ENCODE data around the gene CAPZB. TPM values are rescaled to one million over a fixed set of nuclear protein-coding genes. Genes with fewer than 3 reads are reported as not detected.

The CAPZB gene
- polyA plus RNA-seq, 2 of the 4 experiments (the other 2 are of a cell fraction), result 133 to 296 TPM

GRCh38 chr1:19326748-19327065 is 158.6 kb downstream of the CAPZB start:
- 96% methylated on average over 4 of the region's 6 CpGs for WGBS (ENCODE audit: missing lambda C conversion rate)

GRCh38 chr1:19325958-19326747 is 159.2 kb downstream of the CAPZB start:
- no peak for FAIRE-seq
- peak in 1 of 2 experiments; percentile 49; a peak in 3 of 6 replicates for ATAC-seq
- ChIA-PET CTCF (interaction anchor here (1.1 kb wide), 1 partner anchor 10 kb away, joined by 3 read pairs; no protein-coding TSS in a partner anchor), POLR2A (no interaction called here)
- TF ChIP-seq ZFP36 (IDR thresholded peaks at IDR 0.05; ENCODE audit: borderline replicate concordance, partially characterized antibody) (peak; percentile 28), TP53 (CRISPR knock-in tag; IDR thresholded peaks at IDR 0.05) (no peak)
- Histone ChIP-seq H3K4me2 (no peak overlapping the region), H3K4me3 (no peak overlapping the region), H3K9me3 (no peaks in the 10 kb centered on the region), H3K27ac (no peak overlapping the region), H3K4me1 (no peaks in the 10 kb centered on the region)
- no peak for DNase-seq (ENCODE audit: low read depth in 1 of 2, low spot score in 1 of 2)
- 90% methylated on average over 14 of the region's 32 CpGs for WGBS (ENCODE audit: missing lambda C conversion rate)

More at GRCh38 chr1:19326748-19327065, 158.6 kb downstream of the CAPZB start:
- CTCF ChIA-PET, result no interaction called here
- Histone ChIP-seq H3K4me1 (no peaks in the 10 kb centered on the region), H3K9me3 (no peaks in the 10 kb centered on the region), H3K4me3 (no peak overlapping the region), H3K4me2 (no peak overlapping the region), H3K27ac (no peak overlapping the region)
- DNase-seq (ENCODE audit: low read depth in 1 of 2, low spot score in 1 of 2), result no peak
- FAIRE-seq, result no peak
- POLR2A ChIA-PET, result no interaction called here
- no peak for ATAC-seq
- TF ChIP-seq RCOR1 (IDR thresholded peaks at IDR 0.05; ENCODE audit: low read depth, low read length), result no peak
- TF ChIP-seq SMC3 (IDR thresholded peaks at IDR 0.05), result no peak
- TF ChIP-seq EHF (CRISPR knock-in tag; IDR thresholded peaks at IDR 0.05), result no peak
- TF ChIP-seq RFX5 (IDR thresholded peaks at IDR 0.05), result no peak

GRCh38 chr1:19325368-19325957 is 159.9 kb downstream of the CAPZB start:
- TF ChIP-seq ATOH8 (CRISPR knock-in tag; IDR thresholded peaks at IDR 0.05; ENCODE audit: low read depth), result no peak
- no peak for TF ChIP-seq HEYL (CRISPR knock-in tag; IDR thresholded peaks at IDR 0.05)
- no peak for TF ChIP-seq HOXB5 (CRISPR knock-in tag; IDR thresholded peaks at IDR 0.05)
- TF ChIP-seq ZNF302 (CRISPR knock-in tag; IDR thresholded peaks at IDR 0.05), result no peak
- TF ChIP-seq NPAS2 (CRISPR knock-in tag; IDR thresholded peaks at IDR 0.05; ENCODE audit: borderline replicate concordance), result no peak
- TF ChIP-seq PHF8 (IDR thresholded peaks at IDR 0.05; ENCODE audit: borderline replicate concordance, low read depth), result no peak
- no peak for TF ChIP-seq HES2 (IDR thresholded peaks at IDR 0.05)
- no peak for TF ChIP-seq FOSB (CRISPR knock-in tag; IDR thresholded peaks at IDR 0.05)
- no peak for TF ChIP-seq RAD21 (conservative IDR thresholded peaks at IDR 0.05 in 1 of 2, IDR thresholded peaks at IDR 0.05 in 1 of 2)
- no peak overlapping the region for H3K4me2 ChIP-seq
- no peak overlapping the region for H3K4me3 ChIP-seq
- no peak for FAIRE-seq
- H3K9me3 ChIP-seq, result no peaks in the 10 kb centered on the region
- H3K4me1 ChIP-seq, result no peaks in the 10 kb centered on the region
- 89% methylated on average over 13 of the region's 19 CpGs for WGBS (ENCODE audit: missing lambda C conversion rate)
- POLR2A ChIA-PET, result no interaction called here
- DNase-seq (ENCODE audit: low read depth in 1 of 2, low spot score in 1 of 2), result no peak
- no peak overlapping the region for H3K27ac ChIP-seq
- no peak for ATAC-seq
- CTCF ChIA-PET, result interaction anchor here (1.1 kb wide), 1 partner anchor 9 kb away, joined by 3 read pairs; no protein-coding TSS in a partner anchor

GRCh38 chr1:19324665-19324990 is 160.7 kb downstream of the CAPZB start:
- ChIA-PET POLR2A (no interaction called here), CTCF (no interaction called here)
- Histone ChIP-seq H3K9me3 (no peaks in the 10 kb centered on the region), H3K27ac (no peak overlapping the region), H3K4me2 (no peak overlapping the region), H3K4me1 (no peaks in the 10 kb centered on the region), H3K4me3 (no peak overlapping the region)
- TF ChIP-seq CBX8 (IDR thresholded peaks at IDR 0.05) (no peak), RFX5 (IDR thresholded peaks at IDR 0.05) (no peak), HMGXB4 (CRISPR knock-in tag; IDR thresholded peaks at IDR 0.05; ENCODE audit: borderline replicate concordance) (no peak), ATOH8 (CRISPR knock-in tag; IDR thresholded peaks at IDR 0.05; ENCODE audit: low read depth) (no peak), GATA3 (IDR thresholded peaks at IDR 0.05; ENCODE audit: borderline replicate concordance) (no peak)
- FAIRE-seq, result no peak
- DNase-seq (ENCODE audit: low read depth in 1 of 2, low spot score in 1 of 2), result no peak
- WGBS (ENCODE audit: missing lambda C conversion rate), result 100% methylated on average over 4 of the region's 9 CpGs
- no peak for ATAC-seq

All from A549 (cell line).